ENCODE measurements around the gene PRDM5.

PRDM5 gene

GRCh38 chr4:120881351-120881750, 41.2 kb downstream of the PRDM5 start:
- no peak for DNase-seq
- no peak overlapping the region for H3K4me3 Mint-ChIP-seq
- no peaks in the 10 kb centered on the region for H3K4me1 Mint-ChIP-seq
- CTCF ChIA-PET: no interaction called here
- H3K9me3 Mint-ChIP-seq: no peaks in the 10 kb centered on the region
- H3K36me3 Mint-ChIP-seq: no peaks in the 10 kb centered on the region
- H3K27ac Mint-ChIP-seq: no peak overlapping the region
- H3K27me3 Mint-ChIP-seq: no peaks in the 10 kb centered on the region

GRCh38 chr4:120877021-120877420, 45.5 kb downstream of the PRDM5 start:
- CTCF ChIA-PET: no interaction called here
- H3K9me3 Mint-ChIP-seq: no peaks in the 10 kb centered on the region

GRCh38 chr4:120874792-120875774, 47.4 kb downstream of the PRDM5 start:
- DNase-seq: no peak

More at GRCh38 chr4:120877021-120877420, 45.5 kb downstream of the PRDM5 start:
- no peaks in the 10 kb centered on the region for H3K36me3 Mint-ChIP-seq
- no peaks in the 10 kb centered on the region for H3K4me1 Mint-ChIP-seq
- no peak overlapping the region for H3K27ac Mint-ChIP-seq
- DNase-seq: no peak
- no peak overlapping the region for H3K4me3 Mint-ChIP-seq
- no peaks in the 10 kb centered on the region for H3K27me3 Mint-ChIP-seq

GRCh38 chr4:120873554-120873953, 49.0 kb downstream of the PRDM5 start:
- Mint-ChIP-seq H3K4me1 (no peaks in the 10 kb centered on the region), H3K9me3 (no peaks in the 10 kb centered on the region), H3K4me3 (no peak overlapping the region), H3K27me3 (peaks cover 3% of the 10 kb centered on the region), H3K36me3 (no peaks in the 10 kb centered on the region), H3K27ac (no peak overlapping the region)
- CTCF ChIA-PET: interaction anchor here (0.8 kb wide), 1 partner anchor 168 kb away, joined by 3 read pairs; no protein-coding TSS in a partner anchor
- DNase-seq: no peak

More at GRCh38 chr4:120874792-120875774, 47.4 kb downstream of the PRDM5 start:
- Mint-ChIP-seq H3K4me3 (no peak overlapping the region), H3K36me3 (no peaks in the 10 kb centered on the region), H3K4me1 (no peaks in the 10 kb centered on the region), H3K27ac (no peak overlapping the region), H3K9me3 (no peaks in the 10 kb centered on the region), H3K27me3 (no peaks in the 10 kb centered on the region)
- CTCF ChIA-PET: no interaction called here

- no peak for DNase-seq
- no peaks in the 10 kb centered on the region for H3K4me1 Mint-ChIP-seq
- H3K9me3 Mint-ChIP-seq: no peaks in the 10 kb centered on the region
- H3K27ac Mint-ChIP-seq: no peak overlapping the region
- CTCF ChIA-PET: no interaction called here
- no peak overlapping the region for H3K4me3 Mint-ChIP-seq
- no peaks in the 10 kb centered on the region for H3K36me3 Mint-ChIP-seq
- peaks cover 3% of the 10 kb centered on the region for H3K27me3 Mint-ChIP-seq
Observed at GRCh38 chr4:120871173-120871572, 51.4 kb downstream of the PRDM5 start.

DNA sequence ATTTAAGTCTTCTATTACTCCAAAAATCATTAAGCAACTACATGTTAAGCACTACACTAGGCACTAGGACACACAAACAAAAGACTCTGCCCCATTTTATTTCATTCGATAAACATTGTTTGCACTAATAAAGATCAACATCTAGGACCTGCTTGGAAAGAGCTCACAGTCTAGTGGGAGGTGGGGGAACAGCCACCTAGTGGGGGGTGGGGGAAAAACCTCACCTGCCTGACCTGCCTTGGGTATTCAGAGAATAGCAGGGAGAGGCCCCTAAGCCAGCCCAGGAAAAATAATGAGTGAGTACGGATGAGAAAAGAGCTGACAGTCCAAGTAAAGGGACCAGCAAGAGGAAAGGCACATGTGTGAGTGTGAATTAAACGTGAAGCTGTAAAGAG, 52.2 kb downstream of the PRDM5 start:
- Mint-ChIP-seq H3K9me3 (no peaks in the 10 kb centered on the region), H3K36me3 (no peaks in the 10 kb centered on the region), H3K4me3 (no peak overlapping the region), H3K27me3 (peaks cover 3% of the 10 kb centered on the region), H3K27ac (no peak overlapping the region), H3K4me1 (no peaks in the 10 kb centered on the region)
- CTCF ChIA-PET: no interaction called here
- no peak for DNase-seq

DNA sequence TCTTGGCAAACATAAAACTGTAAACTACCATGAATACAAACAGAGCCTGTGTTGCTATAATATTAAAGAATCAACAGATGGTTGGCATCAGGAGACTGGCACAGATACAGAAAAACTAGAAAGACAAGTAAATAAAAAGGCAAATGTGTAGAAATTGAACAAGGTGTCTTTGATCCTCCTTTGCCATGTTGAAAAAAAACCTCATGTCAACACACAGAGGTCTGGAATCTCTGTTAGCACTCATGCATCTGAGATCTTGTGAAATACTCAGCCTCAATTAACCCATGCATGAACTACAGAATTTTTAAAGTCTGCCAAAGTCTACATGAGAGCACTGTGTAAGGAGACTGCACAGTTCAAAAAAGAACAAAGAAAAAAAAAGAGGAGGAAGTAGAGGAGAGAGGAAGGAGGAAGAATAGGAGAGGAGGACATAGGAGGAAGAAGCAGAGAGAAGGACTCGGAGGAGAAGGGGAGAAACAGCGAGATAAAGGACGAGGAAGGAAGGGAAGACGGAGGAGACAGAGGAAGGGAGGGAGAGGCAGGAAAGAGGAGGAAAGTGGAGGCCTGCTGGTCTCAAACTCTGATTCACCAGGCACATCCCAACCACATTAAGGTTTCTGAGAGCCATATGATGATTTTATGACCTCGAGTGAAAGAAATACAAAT, 52.8 kb downstream of the PRDM5 start:
- Mint-ChIP-seq H3K27me3 (peaks cover 3% of the 10 kb centered on the region), H3K9me3 (no peaks in the 10 kb centered on the region), H3K27ac (no peak overlapping the region), H3K4me3 (no peak overlapping the region), H3K4me1 (no peaks in the 10 kb centered on the region), H3K36me3 (no peaks in the 10 kb centered on the region)
- no peak for DNase-seq
- CTCF ChIA-PET: no interaction called here

GRCh38 chr4:120867506-120867905, 55.0 kb downstream of the PRDM5 start:
- H3K27me3 Mint-ChIP-seq: peaks cover 3% of the 10 kb centered on the region
- no peak for DNase-seq
- H3K36me3 Mint-ChIP-seq: no peaks in the 10 kb centered on the region
- CTCF ChIA-PET: no interaction called here
- no peak overlapping the region for H3K4me3 Mint-ChIP-seq
- H3K4me1 Mint-ChIP-seq: no peaks in the 10 kb centered on the region
- H3K9me3 Mint-ChIP-seq: no peaks in the 10 kb centered on the region
- no peak overlapping the region for H3K27ac Mint-ChIP-seq

DNA sequence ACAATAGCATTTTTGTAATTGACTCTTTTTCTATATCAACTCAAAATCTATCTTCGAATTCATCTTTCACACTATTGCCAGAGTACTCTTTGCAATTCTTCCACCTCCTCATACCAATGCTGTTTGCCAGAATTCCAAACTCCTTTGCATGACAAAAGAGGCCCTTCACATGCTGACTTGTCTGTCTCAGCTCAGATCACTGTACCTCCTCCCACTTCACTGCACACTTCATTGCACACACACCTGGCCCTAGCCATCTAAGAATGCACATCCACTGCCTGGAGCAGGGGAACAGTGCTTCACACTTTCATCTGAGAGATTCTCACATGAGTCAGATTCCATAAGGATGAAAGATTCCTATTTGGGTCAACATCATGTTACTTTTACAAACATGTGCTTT, 56.5 kb downstream of the PRDM5 start:
- Mint-ChIP-seq H3K9me3 (no peaks in the 10 kb centered on the region), H3K27me3 (peaks cover 3% of the 10 kb centered on the region), H3K36me3 (no peaks in the 10 kb centered on the region), H3K4me3 (no peak overlapping the region), H3K27ac (no peak overlapping the region), H3K4me1 (no peaks in the 10 kb centered on the region)
- no peak for DNase-seq
- CTCF ChIA-PET: no interaction called here

DNA sequence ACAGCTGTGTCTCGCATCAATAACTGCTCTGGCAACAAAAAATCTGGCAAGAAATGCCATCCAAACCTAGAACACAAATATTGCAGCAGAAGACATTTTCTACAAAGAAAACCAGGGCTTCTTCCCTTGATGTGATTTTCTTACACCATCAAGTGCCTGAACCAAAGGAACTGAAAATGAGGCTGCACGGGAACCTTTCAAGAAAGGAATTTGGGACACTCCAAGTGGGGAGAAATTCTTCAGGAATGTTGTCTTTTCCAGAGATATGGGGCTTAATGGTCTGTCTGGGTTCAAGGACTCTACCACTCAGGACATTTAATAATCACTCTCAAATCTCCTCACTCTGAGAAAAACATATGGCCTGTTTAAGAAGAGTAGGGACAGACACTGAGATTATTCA, 57.6 kb downstream of the PRDM5 start:
- H3K27ac Mint-ChIP-seq: no peak overlapping the region
- DNase-seq: no peak
- no peaks in the 10 kb centered on the region for H3K9me3 Mint-ChIP-seq
- H3K27me3 Mint-ChIP-seq: peaks cover 3% of the 10 kb centered on the region
- H3K4me3 Mint-ChIP-seq: no peak overlapping the region
- no peaks in the 10 kb centered on the region for H3K4me1 Mint-ChIP-seq
- H3K36me3 Mint-ChIP-seq: no peaks in the 10 kb centered on the region
- CTCF ChIA-PET: no interaction called here

GRCh38 chr4:120862432-120862831, 60.1 kb downstream of the PRDM5 start:
- no peaks in the 10 kb centered on the region for H3K27me3 Mint-ChIP-seq
- H3K4me3 Mint-ChIP-seq: no peak overlapping the region
- H3K27ac Mint-ChIP-seq: no peak overlapping the region
- no peak for DNase-seq
- CTCF ChIA-PET: no interaction called here
- H3K9me3 Mint-ChIP-seq: no peaks in the 10 kb centered on the region
- peaks cover 2% of the 10 kb centered on the region for H3K4me1 Mint-ChIP-seq
- no peaks in the 10 kb centered on the region for H3K36me3 Mint-ChIP-seq

DNA sequence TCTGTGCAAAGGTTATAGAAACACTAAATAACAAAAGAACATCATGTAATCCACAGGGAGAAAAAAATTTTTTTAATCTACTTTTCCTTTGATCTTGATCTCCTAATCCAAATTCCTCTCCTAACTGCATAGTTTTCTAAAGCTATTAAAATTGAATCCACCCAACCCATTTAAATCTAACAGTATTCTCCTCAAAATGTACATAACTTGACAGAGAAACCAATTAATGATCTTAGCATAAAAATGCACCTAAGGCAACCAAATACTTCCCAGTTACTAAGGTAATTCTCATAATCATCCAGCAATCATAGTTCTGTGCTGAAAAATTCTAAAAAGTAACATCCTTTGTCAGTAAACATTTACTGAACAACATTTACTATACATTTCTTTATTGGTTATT, 60.7 kb downstream of the PRDM5 start:
- Mint-ChIP-seq H3K27me3 (no peaks in the 10 kb centered on the region), H3K4me3 (no peak overlapping the region), H3K27ac (no peak overlapping the region), H3K36me3 (no peaks in the 10 kb centered on the region), H3K9me3 (no peaks in the 10 kb centered on the region), H3K4me1 (peaks cover 4% of the 10 kb centered on the region)
- CTCF ChIA-PET: no interaction called here
- DNase-seq: no peak

- Mint-ChIP-seq H3K36me3 (no peaks in the 10 kb centered on the region), H3K9me3 (no peaks in the 10 kb centered on the region), H3K27ac (no peak overlapping the region), H3K4me1 (peaks cover 4% of the 10 kb centered on the region), H3K4me3 (no peak overlapping the region), H3K27me3 (no peaks in the 10 kb centered on the region)
- CTCF ChIA-PET: no interaction called here
- no peak for DNase-seq
Observed at GRCh38 chr4:120858776-120859175, 63.8 kb downstream of the PRDM5 start.

- Mint-ChIP-seq H3K27me3 (no peaks in the 10 kb centered on the region), H3K27ac (no peak overlapping the region), H3K4me1 (peaks cover 4% of the 10 kb centered on the region), H3K9me3 (no peaks in the 10 kb centered on the region), H3K4me3 (no peak overlapping the region), H3K36me3 (no peaks in the 10 kb centered on the region)
- CTCF ChIA-PET: interaction anchor here (1.1 kb wide), 1 partner anchor 8 kb away, joined by 3 read pairs; no protein-coding TSS in a partner anchor
- DNase-seq: no peak
Observed at GRCh38 chr4:120857312-120857711, 65.2 kb downstream of the PRDM5 start.

- Mint-ChIP-seq H3K4me1 (peaks cover 4% of the 10 kb centered on the region), H3K36me3 (no peaks in the 10 kb centered on the region), H3K9me3 (no peaks in the 10 kb centered on the region), H3K27ac (no peak overlapping the region), H3K27me3 (no peaks in the 10 kb centered on the region), H3K4me3 (no peak overlapping the region)
- CTCF ChIA-PET: no interaction called here
- no peak for DNase-seq
Observed at GRCh38 chr4:120856294-120856693, 66.2 kb downstream of the PRDM5 start.

Data from activated naive CD4-positive, alpha-beta T cell treated with anti-CD3 and anti-CD28 coated beads, Interleukin-2, amount 10 ng/mL, durations not matched to agents 7 days and 5 days (primary cell).